Liver (tissue), 9 donors: ENCODE measurements around the gene CUBN. TPM values are rescaled to one million over a fixed set of nuclear protein-coding genes. Genes with fewer than 3 reads are reported as not detected.

Source experiments
- DNase-seq: peaks from one replicate; pipeline ENCODE4 v3.0.0-alpha.2; 2017; ENCODE audit warnings: low spot score
- H3K27ac ChIP-seq, 2 donors: one replicate each; pipeline ENCODE4 v1.7.0; 2013; ENCODE audit warnings: inconsistent platforms in 2 of 2, low read length in 2 of 2, control low read depth in 1 of 2, low read depth in 1 of 2, mild to moderate bottlenecking in 1 of 2
- H3K27me3 ChIP-seq, 4 donors: one replicate each; pipeline versions ENCODE4 v1.6.1 to v1.7.0; 2013; ENCODE audit warnings: low read length in 3 of 4, inconsistent platforms in 1 of 4, mild to moderate bottlenecking in 1 of 4, moderate library complexity in 1 of 4; ENCODE audit not compliant: control insufficient read depth in 4 of 4, insufficient read depth in 4 of 4
- H3K36me3 ChIP-seq, 4 donors: one replicate each; pipeline versions ENCODE4 v1.6.1 to v1.7.0; 2013; ENCODE audit warnings: low read length in 3 of 4, mild to moderate bottlenecking in 3 of 4, low read depth in 1 of 4, moderate library complexity in 1 of 4; ENCODE audit not compliant: control insufficient read depth in 4 of 4, insufficient read depth in 3 of 4
- H3K4me1 ChIP-seq, 4 donors: one replicate each; pipeline versions ENCODE4 v1.6.1 to v1.7.0; 2013; ENCODE audit warnings: low read length in 3 of 4, mild to moderate bottlenecking in 3 of 4, moderate library complexity in 1 of 4; ENCODE audit not compliant: control insufficient read depth in 4 of 4, insufficient read depth in 4 of 4
- H3K4me3 ChIP-seq, 3 donors: one replicate each; pipeline versions ENCODE4 v1.6.1 to v1.7.0; 2013; ENCODE audit warnings: low read length in 3 of 3, control low read depth in 1 of 3, low read depth in 1 of 3, mild to moderate bottlenecking in 1 of 3
- H3K9ac ChIP-seq, 2 donors: one replicate each; pipeline ENCODE4 v1.7.0; 2013; ENCODE audit warnings: low read length in 2 of 2, mild to moderate bottlenecking in 2 of 2, moderate library complexity in 2 of 2, control low read depth in 1 of 2, low read depth in 1 of 2
- H3K9me3 ChIP-seq, 4 donors: one replicate each; pipeline versions ENCODE4 v1.6.1 to v1.7.0; 2013; ENCODE audit warnings: low read length in 3 of 4; ENCODE audit not compliant: control insufficient read depth in 4 of 4
- ATF3 ChIP-seq: IDR thresholded peaks from 2 replicates; pipeline ENCODE4 v1.6.1; 2016; ENCODE audit warnings: antibody characterized with exemption
- EGR1 ChIP-seq, 2 donors: IDR thresholded peaks; 2 replicates each; pipeline ENCODE4 v1.6.1; 2016 to 2018; ENCODE audit warnings: antibody characterized with exemption in 2 of 2, low read depth in 2 of 2
- FOXA1 ChIP-seq: IDR thresholded peaks from 2 replicates; pipeline ENCODE4 v1.6.1; 2016; ENCODE audit warnings: antibody characterized with exemption
- FOXA2 ChIP-seq: IDR thresholded peaks from 2 replicates; pipeline ENCODE4 v1.6.1; 2016; ENCODE audit warnings: antibody characterized with exemption
- GABPA ChIP-seq, 2 donors: IDR thresholded peaks in 1 of 2; conservative IDR thresholded peaks in 1 of 2; 2 replicates each; pipeline ENCODE4 v1.6.1; 2016; ENCODE audit warnings: antibody characterized with exemption in 2 of 2, mild to moderate bottlenecking in 1 of 2, moderate library complexity in 1 of 2
- HNF4A ChIP-seq, 2 donors: conservative IDR thresholded peaks; 2 replicates each; pipeline ENCODE4 v1.6.1; 2016; ENCODE audit warnings: antibody characterized with exemption in 2 of 2, mild to moderate bottlenecking in 2 of 2
- HNF4G ChIP-seq: IDR thresholded peaks from 2 replicates; pipeline ENCODE4 v1.6.1; 2016; ENCODE audit warnings: antibody characterized with exemption
- JUND ChIP-seq, 2 donors: IDR thresholded peaks; 2 replicates each; pipeline ENCODE4 v1.6.1; 2016; ENCODE audit warnings: antibody characterized with exemption in 2 of 2
- MAX ChIP-seq: IDR thresholded peaks from 2 replicates; pipeline ENCODE4 v1.6.1; 2016; ENCODE audit warnings: antibody characterized with exemption
- NR2F2 ChIP-seq: IDR thresholded peaks from 2 replicates; pipeline ENCODE4 v1.6.1; 2016; ENCODE audit warnings: antibody characterized with exemption
- RAD21 ChIP-seq, 2 donors: IDR thresholded peaks; 2 replicates each; pipeline ENCODE4 v1.6.1; 2016; ENCODE audit warnings: antibody characterized with exemption in 2 of 2, mild to moderate bottlenecking in 2 of 2
- REST ChIP-seq: IDR thresholded peaks from 2 replicates; pipeline ENCODE4 v1.6.1; 2016; ENCODE audit warnings: antibody characterized with exemption, mild to moderate bottlenecking
- RXRA ChIP-seq, 2 donors: IDR thresholded peaks; 2 replicates each; pipeline ENCODE4 v1.6.1; 2017 to 2018; ENCODE audit warnings: antibody characterized with exemption in 2 of 2, mild to moderate bottlenecking in 1 of 2
- SP1 ChIP-seq: IDR thresholded peaks from 2 replicates; pipeline ENCODE4 v1.6.1; 2018; ENCODE audit warnings: antibody characterized with exemption, mild to moderate bottlenecking
- TAF1 ChIP-seq: conservative IDR thresholded peaks from 2 replicates; pipeline ENCODE4 v1.6.1; 2016; ENCODE audit warnings: antibody characterized with exemption, mild to moderate bottlenecking
- YY1 ChIP-seq: IDR thresholded peaks from 2 replicates; pipeline ENCODE4 v1.6.1; 2016; ENCODE audit warnings: antibody characterized with exemption, mild to moderate bottlenecking
- WGBS: extraction: QIAGEN DNeasy Blood & Tissue Kit; methylation state at CpG from one replicate; pipeline ENCODE4 v1.1.7; 2013; 5-methylcytosine and 5-hydroxymethylcytosine counted together
- polyA plus RNA-seq, 2 donors: library from polyadenylated mRNA; stranded (reverse) in 1 of 2; unstranded in 1 of 2; fragments of 200-250 nt in 1 of 2; fragments of >200 nt in 1 of 2; fragmentation: Nextera tagmentation in 1 of 2; extraction: Ambion mirVana in 1 of 2; gene quantifications; one replicate each; pipeline versions ENCODE4 v1.2.1 to v1.2.3, GENCODE V29; 2013 to 2015
- total RNA-seq, 2 donors: library from RNA; depleted of rRNA; stranded (reverse); fragments of >200 nt; gene quantifications; one replicate each; pipeline ENCODE4 v1.2.3, GENCODE V29; 2014
- TF ChIP-seq, protein P1 (sequence below): IDR thresholded peaks from 2 replicates; pipeline ENCODE4 v1.6.1; 2016; ENCODE audit warnings: antibody characterized with exemption
- TF ChIP-seq, protein P2 (sequence below): fragments of 150-350 bp; IDR thresholded peaks from 2 replicates; pipeline ENCODE4 v1.5.1; 2017; ENCODE audit warnings: improper control_type of control experiment, low read depth, low read length; ENCODE audit not compliant: missing input control
- donor health status: healthy.
- donor health status: healthy.
- donor health status: healthy.
- donor health status: healthy.
- donor health status: healthy.

The CUBN gene
- total and polyA plus RNA-seq, 4 donors, result 0.01 to 0.67 (median 0.30) TPM

DNA sequence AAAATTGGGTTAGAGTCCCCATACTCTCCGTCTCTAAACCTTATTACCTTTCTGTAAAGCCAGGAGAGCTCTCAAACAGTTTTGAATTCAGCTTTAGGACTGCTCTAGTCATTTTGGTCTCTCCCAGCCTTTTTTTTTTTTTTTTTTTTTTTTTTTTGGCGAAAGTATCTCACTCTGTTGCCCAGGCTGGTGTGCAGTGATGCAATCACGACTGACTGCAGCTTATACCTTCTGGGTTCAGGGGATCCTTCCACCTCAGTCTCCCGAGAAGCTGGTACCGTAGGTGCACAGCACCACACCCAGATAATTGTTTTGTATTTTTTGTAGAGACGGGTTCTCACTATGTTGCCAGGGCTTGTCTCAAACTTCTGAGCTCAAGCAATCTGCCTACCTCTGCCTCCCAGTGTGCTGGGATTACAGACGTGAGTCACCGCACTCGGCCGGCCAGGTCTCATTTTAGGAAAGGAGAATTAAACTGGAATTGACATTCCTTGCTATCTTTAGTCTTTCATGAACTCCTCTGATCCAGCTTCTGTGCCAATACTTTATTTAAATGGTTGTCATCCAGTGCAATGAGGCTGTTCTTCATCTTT, 281.0 kb downstream of the CUBN start:
- TF ChIP-seq TAF1 (no peak), FOXA2 (no peak)
- no peak for DNase-seq
- Histone ChIP-seq H3K4me3 (no peak overlapping the region), H3K9ac (no peak overlapping the region), H3K27me3 (no peaks in the 10 kb centered on the region), H3K36me3 (no peaks in the 10 kb centered on the region), H3K4me1 (no peaks in the 10 kb centered on the region), H3K9me3 (no peaks in the 10 kb centered on the region), H3K27ac (no peak overlapping the region)
- 84% methylated on average over 10 of the region's 10 CpGs for WGBS

DNA sequence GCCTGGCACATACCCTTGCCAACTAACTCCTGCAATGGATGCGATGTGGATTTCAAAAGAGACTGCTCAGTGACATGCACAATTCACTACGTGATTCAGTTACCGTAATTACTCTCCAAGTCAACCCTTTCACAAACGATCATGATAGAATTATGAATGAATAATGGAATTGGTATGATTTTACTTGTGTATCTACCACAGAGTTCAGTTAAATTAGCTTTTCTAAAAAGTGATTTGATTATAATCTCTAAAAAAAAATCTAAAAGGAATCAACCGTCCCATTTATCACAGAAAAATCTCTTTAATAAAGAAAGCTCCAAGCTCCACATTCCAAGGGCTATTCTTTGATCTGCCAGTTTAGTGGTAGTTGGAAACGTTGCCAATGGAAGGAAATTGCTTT, 282.0 kb downstream of the CUBN start:
- H3K4me3 ChIP-seq, result no peak overlapping the region
- H3K27me3 ChIP-seq, result no peaks in the 10 kb centered on the region
- H3K36me3 ChIP-seq, result no peaks in the 10 kb centered on the region
- H3K4me1 ChIP-seq, result no peaks in the 10 kb centered on the region
- DNase-seq, result no peak
- no peaks in the 10 kb centered on the region for H3K9me3 ChIP-seq
- H3K9ac ChIP-seq, result no peak overlapping the region
- 76% methylated on average over 6 of the region's 6 CpGs for WGBS
- no peak for TF ChIP-seq NR2F2
- TF ChIP-seq FOXA1, result no peak
- TF ChIP-seq YY1, result no peak
- no peak for TF ChIP-seq EGR1 (IDR thresholded peaks at IDR 0.05; ENCODE audit: low read depth in 2 of 2)
- no peak for TF ChIP-seq HNF4A (conservative IDR thresholded peaks at IDR 0.05)
- no peak for TF ChIP-seq RAD21 (IDR thresholded peaks at IDR 0.05)
- TF ChIP-seq, protein P1, sequence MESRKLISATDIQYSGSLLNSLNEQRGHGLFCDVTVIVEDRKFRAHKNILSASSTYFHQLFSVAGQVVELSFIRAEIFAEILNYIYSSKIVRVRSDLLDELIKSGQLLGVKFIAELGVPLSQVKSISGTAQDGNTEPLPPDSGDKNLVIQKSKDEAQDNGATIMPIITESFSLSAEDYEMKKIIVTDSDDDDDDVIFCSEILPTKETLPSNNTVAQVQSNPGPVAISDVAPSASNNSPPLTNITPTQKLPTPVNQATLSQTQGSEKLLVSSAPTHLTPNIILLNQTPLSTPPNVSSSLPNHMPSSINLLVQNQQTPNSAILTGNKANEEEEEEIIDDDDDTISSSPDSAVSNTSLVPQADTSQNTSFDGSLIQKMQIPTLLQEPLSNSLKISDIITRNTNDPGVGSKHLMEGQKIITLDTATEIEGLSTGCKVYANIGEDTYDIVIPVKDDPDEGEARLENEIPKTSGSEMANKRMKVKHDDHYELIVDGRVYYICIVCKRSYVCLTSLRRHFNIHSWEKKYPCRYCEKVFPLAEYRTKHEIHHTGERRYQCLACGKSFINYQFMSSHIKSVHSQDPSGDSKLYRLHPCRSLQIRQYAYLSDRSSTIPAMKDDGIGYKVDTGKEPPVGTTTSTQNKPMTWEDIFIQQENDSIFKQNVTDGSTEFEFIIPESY, result no peak
- TF ChIP-seq HNF4G, result no peak
- TF ChIP-seq RXRA (IDR thresholded peaks at IDR 0.05), result no peak
- TF ChIP-seq REST, result no peak
- TF ChIP-seq JUND (IDR thresholded peaks at IDR 0.05), result no peak
- TF ChIP-seq, protein P2, sequence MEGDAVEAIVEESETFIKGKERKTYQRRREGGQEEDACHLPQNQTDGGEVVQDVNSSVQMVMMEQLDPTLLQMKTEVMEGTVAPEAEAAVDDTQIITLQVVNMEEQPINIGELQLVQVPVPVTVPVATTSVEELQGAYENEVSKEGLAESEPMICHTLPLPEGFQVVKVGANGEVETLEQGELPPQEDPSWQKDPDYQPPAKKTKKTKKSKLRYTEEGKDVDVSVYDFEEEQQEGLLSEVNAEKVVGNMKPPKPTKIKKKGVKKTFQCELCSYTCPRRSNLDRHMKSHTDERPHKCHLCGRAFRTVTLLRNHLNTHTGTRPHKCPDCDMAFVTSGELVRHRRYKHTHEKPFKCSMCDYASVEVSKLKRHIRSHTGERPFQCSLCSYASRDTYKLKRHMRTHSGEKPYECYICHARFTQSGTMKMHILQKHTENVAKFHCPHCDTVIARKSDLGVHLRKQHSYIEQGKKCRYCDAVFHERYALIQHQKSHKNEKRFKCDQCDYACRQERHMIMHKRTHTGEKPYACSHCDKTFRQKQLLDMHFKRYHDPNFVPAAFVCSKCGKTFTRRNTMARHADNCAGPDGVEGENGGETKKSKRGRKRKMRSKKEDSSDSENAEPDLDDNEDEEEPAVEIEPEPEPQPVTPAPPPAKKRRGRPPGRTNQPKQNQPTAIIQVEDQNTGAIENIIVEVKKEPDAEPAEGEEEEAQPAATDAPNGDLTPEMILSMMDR, result no peak
- TF ChIP-seq TAF1, result no peak
- no peak for TF ChIP-seq ATF3
- TF ChIP-seq FOXA2, result no peak
- no peak for TF ChIP-seq SP1
- no peak for TF ChIP-seq GABPA (IDR thresholded peaks at IDR 0.05 in 1 of 2, conservative IDR thresholded peaks at IDR 0.05 in 1 of 2)
- no peak for TF ChIP-seq MAX
- no peak overlapping the region for H3K27ac ChIP-seq
